K562 (cell line): ENCODE measurements around the gene HIRIP3. TPM values are rescaled to one million over a fixed set of nuclear protein-coding genes. Genes with fewer than 3 reads are reported as not detected.

Experiments used
- BCL6 ChIP-seq: fragments of 250-450 bp; sonication (Bioruptor Pico); IDR thresholded peaks from 2 replicates; pipeline ENCODE4 v1.4.0; 2020
- BRCA1 ChIP-seq, 2 experiments: fragments of 450-650 bp in 1 of 2; sonication (generic) in 1 of 2; formaldehyde crosslinking in 1 of 2; IDR thresholded peaks; 2 replicates each; pipeline versions ENCODE4 v1.5.0 to v1.6.1; 2017 to 2020; ENCODE audit warnings: mild to moderate bottlenecking in 1 of 2, missing genetic modification reagents in 1 of 2
- CBX1 ChIP-seq: sonication (generic); IDR thresholded peaks from 2 replicates; pipeline ENCODE4 v1.6.1; 2016; ENCODE audit warnings: antibody characterized with exemption, low read depth, mild to moderate bottlenecking
- HNRNPH1 ChIP-seq: fragments of 200-400 bp; formaldehyde crosslinking; optimal IDR thresholded peaks from 2 replicates; pipeline ENCODE3; 2017; ENCODE audit warnings: low read depth, mild to moderate bottlenecking, low read length, moderate library complexity
- MECOM ChIP-seq: fragments of 250-450 bp; sonication (Bioruptor Pico); IDR thresholded peaks from 2 replicates; pipeline ENCODE4 v1.8.0; 2022; ENCODE audit warnings: inconsistent platforms
- SP1 ChIP-seq: sonication (generic); formaldehyde crosslinking; IDR thresholded peaks from 2 replicates; pipeline ENCODE4 v1.8.1; 2022; ENCODE audit warnings: mild to moderate bottlenecking, missing genetic modification reagents
- STAT5A ChIP-seq: IDR thresholded peaks from 2 replicates; pipeline ENCODE4 v1.6.1; 2012; ENCODE audit warnings: low read length, inconsistent platforms, borderline replicate concordance
- TEAD4 ChIP-seq, 2 experiments: sonication (generic) in 1 of 2; formaldehyde crosslinking in 1 of 2; IDR thresholded peaks; 2 replicates each; pipeline versions ENCODE4 v1.6.1 to v1.8.0; 2012 to 2022; ENCODE audit warnings: borderline replicate concordance in 1 of 2, inconsistent platforms in 1 of 2, low read length in 1 of 2, mild to moderate bottlenecking in 1 of 2, missing genetic modification reagents in 1 of 2
- ZBTB7A ChIP-seq: IDR thresholded peaks from 2 replicates; pipeline ENCODE4 v1.6.1; 2011; ENCODE audit warnings: low read depth, mild to moderate bottlenecking, low read length, moderate library complexity, borderline replicate concordance; ENCODE audit not compliant: control insufficient read depth
- polyA plus RNA-seq, 8 experiments: library from polyadenylated mRNA; depleted of rRNA in 4 of 8; stranded (reverse) in 5 of 8; unstranded in 3 of 8; fragments of >200 nt; fragmentation: Nextera tagmentation in 2 of 8; fragmentation: Illumina TruSeq in 1 of 8; extraction: Ambion mirVana in 2 of 8; extraction: Trizol in 1 of 8; gene quantifications; 2 replicates each; pipeline versions ENCODE4 v1.2.1 to v1.2.3, GENCODE V29; 2011 to 2014; ENCODE audit warnings: inconsistent platforms in 1 of 8, missing spikeins in 1 of 8
- total RNA-seq, 7 experiments: library from RNA; depleted of rRNA in 6 of 7; stranded (reverse); fragments of >200 nt in 6 of 7; fragmentation: Illumina TruSeq in 2 of 7; extraction: Trizol in 2 of 7; gene quantifications; 2 replicates each; pipeline versions ENCODE4 v1.2.1 to v1.2.3, GENCODE V29; 2011 to 2021; ENCODE audit warnings: low replicate concordance in 1 of 7
- TF ChIP-seq, protein P1 (sequence below), 2 experiments: fragments of 450-650 bp; formaldehyde crosslinking in 1 of 2; IDR thresholded peaks; 2 replicates each; pipeline versions ENCODE4 v1.4.0 to v1.6.1; 2014 to 2020; ENCODE audit warnings: mild to moderate bottlenecking in 2 of 2, borderline replicate concordance in 1 of 2, low read depth in 1 of 2
- TF ChIP-seq, protein P2 (sequence below), 2 experiments: IDR thresholded peaks; 2 replicates each; pipeline ENCODE4 v1.6.1; 2012; ENCODE audit warnings: improper control_type of control experiment in 2 of 2, low read depth in 2 of 2, low read length in 2 of 2, borderline replicate concordance in 1 of 2
- TF ChIP-seq, protein P3 (sequence below), 2 experiments: fragments of 450-650 bp; IDR thresholded peaks; 2 replicates each; pipeline ENCODE4 v1.6.1; 2016
- TF ChIP-seq, protein P4 (sequence below): fragments of 250-450 bp; sonication (Bioruptor Pico); IDR thresholded peaks from 2 replicates; pipeline ENCODE4 v1.8.0; 2021; ENCODE audit warnings: moderate library complexity, mild to moderate bottlenecking, inconsistent platforms

The HIRIP3 gene
- total and polyA plus RNA-seq, 9 of the 15 experiments (the other 6 are each of a cell fraction or from before 2014, with no cell fraction given): 3.3 to 38.2 (median 18.2) TPM

DNA sequence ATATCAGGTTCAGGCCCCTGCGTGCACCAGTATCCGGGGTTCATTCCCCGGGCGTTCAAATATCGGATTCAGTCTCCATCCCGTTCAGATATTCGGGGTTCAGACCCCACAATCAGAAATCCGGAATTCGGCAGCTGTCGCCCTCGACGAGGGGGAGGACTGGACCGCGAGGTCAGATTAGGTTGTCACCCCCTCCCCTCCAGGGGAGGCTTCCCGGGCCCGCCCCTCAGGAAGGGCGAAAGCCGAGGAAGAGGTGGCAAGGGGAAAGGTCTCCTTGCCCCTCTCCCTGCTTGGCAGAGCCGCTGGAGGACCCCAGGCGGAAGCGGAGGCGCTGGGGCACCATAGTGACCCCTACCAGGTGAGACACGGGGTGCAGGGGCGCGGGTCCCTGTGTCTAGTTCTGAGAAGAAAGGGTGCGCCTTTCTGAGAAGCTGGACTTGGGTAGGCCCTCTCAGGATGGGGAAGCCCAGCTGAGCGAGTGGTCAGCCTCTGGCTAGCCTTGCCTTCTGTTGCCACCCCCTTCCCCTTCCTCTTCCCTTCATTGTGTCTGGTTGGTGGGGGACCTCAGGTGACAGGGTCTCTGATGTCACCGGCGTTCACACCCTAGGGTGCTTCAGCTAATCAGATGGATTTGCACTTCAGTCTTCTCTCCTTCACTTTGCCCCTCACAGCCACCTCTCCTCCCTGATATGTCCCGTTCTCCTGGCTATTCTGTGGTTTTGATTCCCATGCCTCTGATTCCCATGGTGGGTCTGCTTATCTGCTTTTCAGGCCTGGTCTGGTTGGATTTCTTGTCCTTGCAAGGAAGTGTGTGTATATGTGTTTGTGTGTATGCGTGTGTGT is 20.9 kb downstream of the HIRIP3 start (continued):
- TF ChIP-seq, protein P1, sequence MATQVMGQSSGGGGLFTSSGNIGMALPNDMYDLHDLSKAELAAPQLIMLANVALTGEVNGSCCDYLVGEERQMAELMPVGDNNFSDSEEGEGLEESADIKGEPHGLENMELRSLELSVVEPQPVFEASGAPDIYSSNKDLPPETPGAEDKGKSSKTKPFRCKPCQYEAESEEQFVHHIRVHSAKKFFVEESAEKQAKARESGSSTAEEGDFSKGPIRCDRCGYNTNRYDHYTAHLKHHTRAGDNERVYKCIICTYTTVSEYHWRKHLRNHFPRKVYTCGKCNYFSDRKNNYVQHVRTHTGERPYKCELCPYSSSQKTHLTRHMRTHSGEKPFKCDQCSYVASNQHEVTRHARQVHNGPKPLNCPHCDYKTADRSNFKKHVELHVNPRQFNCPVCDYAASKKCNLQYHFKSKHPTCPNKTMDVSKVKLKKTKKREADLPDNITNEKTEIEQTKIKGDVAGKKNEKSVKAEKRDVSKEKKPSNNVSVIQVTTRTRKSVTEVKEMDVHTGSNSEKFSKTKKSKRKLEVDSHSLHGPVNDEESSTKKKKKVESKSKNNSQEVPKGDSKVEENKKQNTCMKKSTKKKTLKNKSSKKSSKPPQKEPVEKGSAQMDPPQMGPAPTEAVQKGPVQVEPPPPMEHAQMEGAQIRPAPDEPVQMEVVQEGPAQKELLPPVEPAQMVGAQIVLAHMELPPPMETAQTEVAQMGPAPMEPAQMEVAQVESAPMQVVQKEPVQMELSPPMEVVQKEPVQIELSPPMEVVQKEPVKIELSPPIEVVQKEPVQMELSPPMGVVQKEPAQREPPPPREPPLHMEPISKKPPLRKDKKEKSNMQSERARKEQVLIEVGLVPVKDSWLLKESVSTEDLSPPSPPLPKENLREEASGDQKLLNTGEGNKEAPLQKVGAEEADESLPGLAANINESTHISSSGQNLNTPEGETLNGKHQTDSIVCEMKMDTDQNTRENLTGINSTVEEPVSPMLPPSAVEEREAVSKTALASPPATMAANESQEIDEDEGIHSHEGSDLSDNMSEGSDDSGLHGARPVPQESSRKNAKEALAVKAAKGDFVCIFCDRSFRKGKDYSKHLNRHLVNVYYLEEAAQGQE (IDR thresholded peaks at IDR 0.05; ENCODE audit: borderline replicate concordance): no peak
- TF ChIP-seq, protein P1 (CRISPR knock-in tag; IDR thresholded peaks at IDR 0.05; ENCODE audit: low read depth): no peak
- TF ChIP-seq, protein P2, sequence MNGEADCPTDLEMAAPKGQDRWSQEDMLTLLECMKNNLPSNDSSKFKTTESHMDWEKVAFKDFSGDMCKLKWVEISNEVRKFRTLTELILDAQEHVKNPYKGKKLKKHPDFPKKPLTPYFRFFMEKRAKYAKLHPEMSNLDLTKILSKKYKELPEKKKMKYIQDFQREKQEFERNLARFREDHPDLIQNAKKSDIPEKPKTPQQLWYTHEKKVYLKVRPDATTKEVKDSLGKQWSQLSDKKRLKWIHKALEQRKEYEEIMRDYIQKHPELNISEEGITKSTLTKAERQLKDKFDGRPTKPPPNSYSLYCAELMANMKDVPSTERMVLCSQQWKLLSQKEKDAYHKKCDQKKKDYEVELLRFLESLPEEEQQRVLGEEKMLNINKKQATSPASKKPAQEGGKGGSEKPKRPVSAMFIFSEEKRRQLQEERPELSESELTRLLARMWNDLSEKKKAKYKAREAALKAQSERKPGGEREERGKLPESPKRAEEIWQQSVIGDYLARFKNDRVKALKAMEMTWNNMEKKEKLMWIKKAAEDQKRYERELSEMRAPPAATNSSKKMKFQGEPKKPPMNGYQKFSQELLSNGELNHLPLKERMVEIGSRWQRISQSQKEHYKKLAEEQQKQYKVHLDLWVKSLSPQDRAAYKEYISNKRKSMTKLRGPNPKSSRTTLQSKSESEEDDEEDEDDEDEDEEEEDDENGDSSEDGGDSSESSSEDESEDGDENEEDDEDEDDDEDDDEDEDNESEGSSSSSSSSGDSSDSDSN (IDR thresholded peaks at IDR 0.05; ENCODE audit: borderline replicate concordance in 1 of 2, low read depth in 2 of 2, low read length in 2 of 2): no peak
- TF ChIP-seq SP1 (CRISPR knock-in tag) (peak; percentile 20; the same call in 1 of the 2 replicates), HNRNPH1 (no peak), MECOM (no peak), BCL6 (CRISPR knock-in tag) (no peak), STAT5A (no peak), BRCA1 (IDR thresholded peaks at IDR 0.05) (no peak), BRCA1 (CRISPR knock-in tag; IDR thresholded peaks at IDR 0.05) (no peak), ZBTB7A (peak; percentile 79; the same call in 1 of the 2 replicates), CBX1 (no peak), TEAD4 (IDR thresholded peaks at IDR 0.05; ENCODE audit: low read length) (no peak), TEAD4 (CRISPR knock-in tag; IDR thresholded peaks at IDR 0.05; ENCODE audit: borderline replicate concordance) (no peak)
- TF ChIP-seq, protein P3, sequence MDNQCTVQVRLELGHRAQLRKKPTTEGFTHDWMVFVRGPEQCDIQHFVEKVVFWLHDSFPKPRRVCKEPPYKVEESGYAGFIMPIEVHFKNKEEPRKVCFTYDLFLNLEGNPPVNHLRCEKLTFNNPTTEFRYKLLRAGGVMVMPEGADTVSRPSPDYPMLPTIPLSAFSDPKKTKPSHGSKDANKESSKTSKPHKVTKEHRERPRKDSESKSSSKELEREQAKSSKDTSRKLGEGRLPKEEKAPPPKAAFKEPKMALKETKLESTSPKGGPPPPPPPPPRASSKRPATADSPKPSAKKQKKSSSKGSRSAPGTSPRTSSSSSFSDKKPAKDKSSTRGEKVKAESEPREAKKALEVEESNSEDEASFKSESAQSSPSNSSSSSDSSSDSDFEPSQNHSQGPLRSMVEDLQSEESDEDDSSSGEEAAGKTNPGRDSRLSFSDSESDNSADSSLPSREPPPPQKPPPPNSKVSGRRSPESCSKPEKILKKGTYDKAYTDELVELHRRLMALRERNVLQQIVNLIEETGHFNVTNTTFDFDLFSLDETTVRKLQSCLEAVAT (IDR thresholded peaks at IDR 0.05): 0 out of 4 replicates have a peak, but pooled peaks of 1 of the 2 experiments have one; percentile 42
- TF ChIP-seq, protein P4, sequence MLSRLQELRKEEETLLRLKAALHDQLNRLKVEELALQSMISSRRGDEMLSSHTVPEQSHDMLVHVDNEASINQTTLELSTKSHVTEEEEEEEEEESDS (CRISPR knock-in tag): no peak
